GM19468 (cell line): Measurements from ENCODE around the gene SEL1L2.

ENCODE experiments used
- ATAC-seq: cut with Tn5 transposase; IDR thresholded peaks from one replicate; pipeline ENCODE4 v1.9.1; 2021; ENCODE audit warnings: mild to moderate bottlenecking, moderate library complexity, moderate number of reproducible peaks; ENCODE audit not compliant: unreplicated experiment; ENCODE audit errors: extremely low read depth

The SEL1L2 gene

GRCh38 chr20:13822459-13822858 lies 168.0 kb downstream of the SEL1L2 start:
- no peak for ATAC-seq

- no peak for ATAC-seq
These were observed 168.5 kb downstream of the SEL1L2 start for GRCh38 chr20:13821876-13822275.

- peak; percentile 44 for ATAC-seq
These were observed 170.3 kb downstream of the SEL1L2 start for GRCh38 chr20:13819885-13820645.

- no peak for ATAC-seq
These were observed 173.1 kb downstream of the SEL1L2 start for GRCh38 chr20:13817342-13817741.

- ATAC-seq = no peak
These were observed 173.7 kb downstream of the SEL1L2 start for GRCh38 chr20:13816757-13817156.

- no peak for ATAC-seq
These were observed 175.7 kb downstream of the SEL1L2 start for GRCh38 chr20:13814672-13815071.

GRCh38 chr20:13813910-13814309 lies 176.5 kb downstream of the SEL1L2 start:
- no peak for ATAC-seq

- ATAC-seq = no peak
These were observed 180.0 kb downstream of the SEL1L2 start for GRCh38 chr20:13810446-13810845.

- no peak for ATAC-seq
These were observed 180.6 kb downstream of the SEL1L2 start for GRCh38 chr20:13809855-13810254.

- no peak for ATAC-seq
These were observed 181.0 kb downstream of the SEL1L2 start for GRCh38 chr20:13809373-13809772.

- ATAC-seq = no peak
These were observed 189.7 kb downstream of the SEL1L2 start for GRCh38 chr20:13800728-13801134.

GRCh38 chr20:13799974-13800373 lies 190.4 kb downstream of the SEL1L2 start:
- no peak for ATAC-seq
